GM18951 (cell line): ENCODE results near the gene SPAG17.

Experiments used
- POLR2A ChIP-seq: IDR thresholded peaks from 4 replicates; pipeline ENCODE4 v1.6.1; 2011; ENCODE audit warnings: mild to moderate bottlenecking; ENCODE audit not compliant: insufficient read length, insufficient read depth; ENCODE audit errors: extremely low read depth
- in situ Hi-C: fragments of 300-500 bp; cut with MboI; formaldehyde crosslinking; loops from one replicate; pipeline ENCODE4 v1.12.0; 2022; ENCODE audit warnings: low sequenced_read_pairs, mixed read lengths, inconsistent platforms; ENCODE audit not compliant: unreplicated experiment

Gene SPAG17

GRCh38 chr1:118123116-118123839, 61.8 kb downstream of the SPAG17 start:
- no peak for TF ChIP-seq POLR2A
- in situ Hi-C loops = no loop called here

- TF ChIP-seq POLR2A = no peak
- in situ Hi-C loops = no loop called here
Observed at GRCh38 chr1:118122234-118123004, 62.6 kb downstream of the SPAG17 start.

GRCh38 chr1:118118873-118119463, 66.1 kb downstream of the SPAG17 start:
- in situ Hi-C loops = no loop called here
- no peak for TF ChIP-seq POLR2A

GRCh38 chr1:118118469-118118868, 66.6 kb downstream of the SPAG17 start:
- TF ChIP-seq POLR2A = no peak
- in situ Hi-C loops = no loop called here

GRCh38 chr1:118117521-118117920, 67.5 kb downstream of the SPAG17 start:
- in situ Hi-C loops = no loop called here
- TF ChIP-seq POLR2A = no peak

GRCh38 chr1:118116909-118117308, 68.1 kb downstream of the SPAG17 start:
- in situ Hi-C loops = no loop called here

GRCh38 chr1:118116401-118116800, 68.6 kb downstream of the SPAG17 start:
- in situ Hi-C loops = no loop called here
- TF ChIP-seq POLR2A = no peak

More at GRCh38 chr1:118116909-118117308, 68.1 kb downstream of the SPAG17 start:
- TF ChIP-seq POLR2A = no peak

GRCh38 chr1:118115567-118116295, 69.3 kb downstream of the SPAG17 start:
- TF ChIP-seq POLR2A = no peak
- in situ Hi-C loops = no loop called here

- in situ Hi-C loops = no loop called here
- TF ChIP-seq POLR2A = no peak
Observed at GRCh38 chr1:118113261-118113660, 71.8 kb downstream of the SPAG17 start.

GRCh38 chr1:118110580-118110979, 74.4 kb downstream of the SPAG17 start:
- no peak for TF ChIP-seq POLR2A
- in situ Hi-C loops = no loop called here

GRCh38 chr1:118104951-118105350, 80.1 kb downstream of the SPAG17 start:
- TF ChIP-seq POLR2A = no peak
- in situ Hi-C loops = no loop called here

- TF ChIP-seq POLR2A = no peak
- in situ Hi-C loops = no loop called here
Observed at GRCh38 chr1:118102445-118102844, 82.6 kb downstream of the SPAG17 start.

GRCh38 chr1:118101999-118102398, 83.0 kb downstream of the SPAG17 start:
- in situ Hi-C loops = no loop called here
- TF ChIP-seq POLR2A = no peak
